GM18861 (cell line): Measurements from ENCODE around the gene AMBRA1.
A peak's percentile ranks its signal among the peaks of the same experiment; 100 is the strongest.
"Not testable (repeated sequence)": the region's sequence is repeated elsewhere in the genome, so short reads cannot be mapped to it uniquely, and the experiment has no call there.

Source experiments
- ATAC-seq: cut with Tn5 transposase; IDR thresholded peaks from one replicate; pipeline ENCODE4 v1.9.1; 2021; ENCODE audit not compliant: unreplicated experiment

Gene AMBRA1

GRCh38 chr11:46537537-46538295 lies 56.1 kb downstream of the AMBRA1 start:
- peak; percentile 51 for ATAC-seq

GRCh38 chr11:46537121-46537520 lies 56.7 kb downstream of the AMBRA1 start:
- no peak for ATAC-seq

GRCh38 chr11:46535688-46536087 lies 58.1 kb downstream of the AMBRA1 start:
- ATAC-seq, result no peak

- ATAC-seq, result no peak
Observed at GRCh38 chr11:46534711-46535110, 59.1 kb downstream of the AMBRA1 start.

GRCh38 chr11:46533396-46534100 lies 60.3 kb downstream of the AMBRA1 start:
- ATAC-seq, result no peak

- no peak for ATAC-seq
Observed at GRCh38 chr11:46529928-46530574, 63.8 kb downstream of the AMBRA1 start.

GRCh38 chr11:46529095-46529905 lies 64.5 kb downstream of the AMBRA1 start:
- ATAC-seq, result no peak

GRCh38 chr11:46528445-46529094 lies 65.3 kb downstream of the AMBRA1 start:
- no peak for ATAC-seq

GRCh38 chr11:46527591-46528130 lies 66.2 kb downstream of the AMBRA1 start:
- ATAC-seq, result no peak

GRCh38 chr11:46526216-46527215 lies 67.3 kb downstream of the AMBRA1 start:
- ATAC-seq, result no peak

- ATAC-seq, result no peak
Observed at GRCh38 chr11:46524201-46524770, 69.5 kb downstream of the AMBRA1 start.

GRCh38 chr11:46523290-46523689 lies 70.5 kb downstream of the AMBRA1 start:
- ATAC-seq, result no peak

- ATAC-seq, result no peak
Observed at GRCh38 chr11:46522682-46523281, 71.0 kb downstream of the AMBRA1 start.

- no peak for ATAC-seq
Observed at GRCh38 chr11:46521961-46522681, 71.7 kb downstream of the AMBRA1 start.

GRCh38 chr11:46520971-46521745 lies 72.7 kb downstream of the AMBRA1 start:
- ATAC-seq, result no peak

GRCh38 chr11:46519351-46519750 lies 74.5 kb downstream of the AMBRA1 start:
- no peak for ATAC-seq

- not testable (repeated sequence) for ATAC-seq
Observed at GRCh38 chr11:46518928-46519327, 74.9 kb downstream of the AMBRA1 start.
